Breast epithelium (tissue), 4 donors: ENCODE data around the gene THAP12. TPM values are rescaled to one million over a fixed set of nuclear protein-coding genes. Genes with fewer than 3 reads are reported as not detected.

Experiments
- DNase-seq, 2 donors: peaks; one replicate each; pipeline ENCODE4 v3.0.0-alpha.2; 2019; ENCODE audit warnings: low spot score in 2 of 2
- H3K27ac ChIP-seq, 2 donors: fragments of 200-600 bp; sonication (generic) in 1 of 2; one replicate each; pipeline ENCODE4 v1.5.1; 2016 to 2019; ENCODE audit warnings: mild to moderate bottlenecking in 1 of 2
- H3K27me3 ChIP-seq, 2 donors: fragments of 200-600 bp; sonication (generic) in 1 of 2; one replicate each; pipeline versions ENCODE4 v1.5.1 to v1.6.0; 2017 to 2019; ENCODE audit warnings: control low read depth in 1 of 2, mild to moderate bottlenecking in 1 of 2
- H3K36me3 ChIP-seq: fragments of 200-600 bp; one replicate; pipeline ENCODE4 v1.5.1; 2019
- H3K4me1 ChIP-seq, 2 donors: fragments of 200-600 bp; sonication (generic); one replicate each; pipeline ENCODE4 v1.5.1; 2016 to 2019; ENCODE audit warnings: control low read depth in 1 of 2
- H3K4me3 ChIP-seq, 3 donors: fragments of 200-600 bp; sonication (generic); 1 replicate in 2 of 3; 2 replicates in 1 of 3; pipeline ENCODE4 v1.5.1; 2016 to 2019; ENCODE audit warnings: mild to moderate bottlenecking in 3 of 3, moderate library complexity in 2 of 3
- H3K9me3 ChIP-seq, 2 donors: fragments of 200-600 bp; sonication (generic) in 1 of 2; one replicate each; pipeline ENCODE4 v1.5.1; 2016 to 2019; ENCODE audit warnings: control low read depth in 1 of 2
- POLR2A ChIP-seq: fragments of 450-650 bp; IDR thresholded peaks from one replicate; pipeline ENCODE4 v1.6.1; 2016; ENCODE audit warnings: antibody characterized with exemption, mild to moderate bottlenecking, moderate library complexity
- POLR2AphosphoS5 ChIP-seq, 3 donors: sonication (generic); formaldehyde crosslinking; IDR thresholded peaks; one replicate each; pipeline ENCODE4 v1.6.1; 2017; ENCODE audit warnings: antibody characterized with exemption in 3 of 3
- intact Hi-C: fragments of 100-400 bp; cut with DNase I; formaldehyde crosslinking; loops from one replicate; pipeline ENCODE4 v1.15.1; 2023; ENCODE audit warnings: low total_unique reads
- total RNA-seq, 3 donors: library from RNA; depleted of rRNA; stranded (reverse); fragments of >200 nt; gene quantifications; one replicate each; pipeline ENCODE4 v1.1.0, GENCODE V29; 2016
- TF ChIP-seq, protein P1 (sequence below), 3 donors: fragments of 450-650 bp; IDR thresholded peaks; one replicate each; pipeline ENCODE4 v1.5.1; 2016 to 2017; ENCODE audit warnings: antibody characterized with exemption in 3 of 3, mild to moderate bottlenecking in 3 of 3, moderate library complexity in 3 of 3

THAP12 gene
- total RNA-seq, 3 donors from 2014 or later = 42.3 to 49.9 (median 49.5) TPM

DNA sequence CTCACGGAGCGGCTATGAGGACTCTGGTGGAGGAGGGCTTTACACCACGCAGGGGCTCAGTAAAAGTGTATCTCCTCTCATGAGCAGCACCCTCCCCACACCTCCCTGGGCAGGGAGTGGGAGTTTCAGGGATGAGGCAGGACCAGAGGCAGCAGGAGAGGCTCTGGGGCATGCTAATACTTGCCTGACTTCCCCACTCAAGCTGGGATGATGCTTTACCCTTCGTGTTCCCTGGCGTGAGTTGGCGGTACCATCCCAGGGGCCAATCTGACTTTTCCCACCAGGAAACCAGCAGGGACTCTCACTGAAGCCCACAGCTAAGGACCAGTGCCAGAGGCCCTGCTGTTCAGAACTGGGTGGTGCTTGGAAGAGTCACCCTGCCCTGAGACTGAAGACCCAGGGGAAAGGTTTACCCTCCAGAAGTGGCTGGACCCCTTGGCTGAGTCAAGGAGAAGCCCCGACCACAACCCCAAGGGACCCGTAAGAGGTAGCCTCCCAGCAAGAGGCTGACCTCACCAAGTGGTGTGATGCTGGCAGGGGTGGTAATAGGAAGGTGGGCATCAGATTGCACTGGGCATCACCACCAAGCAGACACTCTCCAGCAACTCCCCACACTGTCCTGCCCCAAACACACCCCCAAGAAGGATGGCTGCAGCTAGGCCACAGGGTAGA lies 65.6 kb downstream of the THAP12 start:
- Histone ChIP-seq H3K4me3 (no peak overlapping the region), H3K27ac (no peak overlapping the region), H3K9me3 (no peaks in the 10 kb centered on the region), H3K4me1 (no peaks in the 10 kb centered on the region), H3K27me3 (peaks cover 0 to 4% of the 10 kb centered on the region in 2 donors), H3K36me3 (no peaks in the 10 kb centered on the region)
- no peak for DNase-seq
- TF ChIP-seq, protein P1, sequence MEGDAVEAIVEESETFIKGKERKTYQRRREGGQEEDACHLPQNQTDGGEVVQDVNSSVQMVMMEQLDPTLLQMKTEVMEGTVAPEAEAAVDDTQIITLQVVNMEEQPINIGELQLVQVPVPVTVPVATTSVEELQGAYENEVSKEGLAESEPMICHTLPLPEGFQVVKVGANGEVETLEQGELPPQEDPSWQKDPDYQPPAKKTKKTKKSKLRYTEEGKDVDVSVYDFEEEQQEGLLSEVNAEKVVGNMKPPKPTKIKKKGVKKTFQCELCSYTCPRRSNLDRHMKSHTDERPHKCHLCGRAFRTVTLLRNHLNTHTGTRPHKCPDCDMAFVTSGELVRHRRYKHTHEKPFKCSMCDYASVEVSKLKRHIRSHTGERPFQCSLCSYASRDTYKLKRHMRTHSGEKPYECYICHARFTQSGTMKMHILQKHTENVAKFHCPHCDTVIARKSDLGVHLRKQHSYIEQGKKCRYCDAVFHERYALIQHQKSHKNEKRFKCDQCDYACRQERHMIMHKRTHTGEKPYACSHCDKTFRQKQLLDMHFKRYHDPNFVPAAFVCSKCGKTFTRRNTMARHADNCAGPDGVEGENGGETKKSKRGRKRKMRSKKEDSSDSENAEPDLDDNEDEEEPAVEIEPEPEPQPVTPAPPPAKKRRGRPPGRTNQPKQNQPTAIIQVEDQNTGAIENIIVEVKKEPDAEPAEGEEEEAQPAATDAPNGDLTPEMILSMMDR (IDR thresholded peaks at IDR 0.05) = no peak
- TF ChIP-seq POLR2A (no peak), POLR2AphosphoS5 (IDR thresholded peaks at IDR 0.05) (no peak)
- intact Hi-C loops = no loop called here

DNA sequence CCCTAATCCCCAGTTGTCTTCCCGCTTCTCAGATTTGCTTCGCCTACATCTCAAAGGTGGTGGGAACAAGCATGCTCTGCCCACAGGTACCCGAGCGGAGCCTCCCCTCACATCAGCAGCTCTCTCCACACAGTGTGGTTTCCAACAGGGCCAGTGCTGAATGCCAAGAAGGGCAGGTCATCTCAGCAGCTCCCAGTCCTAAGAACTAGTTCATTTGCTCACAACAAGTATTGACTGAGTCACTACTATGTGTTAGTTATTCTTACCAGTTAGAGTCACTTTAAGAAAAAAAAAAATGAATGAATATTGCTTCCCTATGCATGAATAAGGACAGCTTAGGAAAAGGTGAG lies 66.2 kb downstream of the THAP12 start:
- no peak overlapping the region for H3K4me3 ChIP-seq
- H3K27ac ChIP-seq = no peak overlapping the region
- DNase-seq = no peak
- TF ChIP-seq, protein P1 (IDR thresholded peaks at IDR 0.05) = no peak
- no peaks in the 10 kb centered on the region for H3K9me3 ChIP-seq
- no peaks in the 10 kb centered on the region for H3K36me3 ChIP-seq
- no peaks in the 10 kb centered on the region for H3K4me1 ChIP-seq
- no peaks in the 10 kb centered on the region for H3K27me3 ChIP-seq
- intact Hi-C loops = no loop called here

DNA sequence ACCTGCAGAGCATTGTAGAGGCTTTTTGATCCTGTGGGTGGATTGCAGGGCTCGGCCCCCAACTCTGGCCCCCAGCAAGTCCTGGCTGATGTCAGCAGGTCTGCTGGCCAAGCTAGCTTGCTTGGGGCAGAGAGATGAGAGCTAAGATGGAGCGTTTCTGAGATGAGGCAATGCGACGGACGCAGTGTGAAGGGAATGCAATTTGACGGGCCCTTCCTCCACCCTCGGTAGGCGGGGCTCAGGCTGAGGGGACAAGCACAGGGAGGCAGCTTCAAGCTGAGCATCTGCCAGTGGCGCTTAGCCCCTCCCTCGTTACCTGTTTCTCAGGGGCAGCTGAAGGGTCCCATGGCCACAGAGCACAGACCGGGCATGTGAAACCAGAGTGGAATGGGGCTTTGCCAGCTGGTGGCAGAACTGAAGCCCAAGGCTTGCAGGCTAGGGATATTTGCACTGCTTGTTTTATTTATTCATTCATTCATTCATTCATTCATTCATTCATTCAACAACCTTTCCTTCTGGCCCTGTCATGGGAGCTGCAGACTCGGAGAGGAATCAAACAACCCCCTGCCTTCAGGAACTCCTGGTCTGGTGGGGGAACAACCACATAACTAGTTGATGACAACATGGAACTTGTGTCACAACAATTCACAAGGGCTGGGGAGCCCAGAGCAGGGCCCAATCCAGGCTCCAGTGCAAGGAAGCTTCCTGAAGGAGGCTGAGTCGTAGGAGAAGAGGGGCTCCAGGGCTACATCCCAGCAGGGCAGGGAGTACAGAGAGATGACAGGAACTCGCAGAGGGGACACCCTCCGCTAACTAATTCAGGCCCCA lies 66.8 kb downstream of the THAP12 start:
- Histone ChIP-seq H3K9me3 (no peaks in the 10 kb centered on the region), H3K36me3 (no peaks in the 10 kb centered on the region), H3K27ac (no peak overlapping the region), H3K27me3 (no peaks in the 10 kb centered on the region), H3K4me1 (no peaks in the 10 kb centered on the region), H3K4me3 (no peak overlapping the region)
- TF ChIP-seq, protein P1 (IDR thresholded peaks at IDR 0.05) = no peak
- TF ChIP-seq POLR2AphosphoS5 (IDR thresholded peaks at IDR 0.05) (no peak), POLR2A (no peak)
- no peak for DNase-seq
- intact Hi-C loops = no loop called here

DNA sequence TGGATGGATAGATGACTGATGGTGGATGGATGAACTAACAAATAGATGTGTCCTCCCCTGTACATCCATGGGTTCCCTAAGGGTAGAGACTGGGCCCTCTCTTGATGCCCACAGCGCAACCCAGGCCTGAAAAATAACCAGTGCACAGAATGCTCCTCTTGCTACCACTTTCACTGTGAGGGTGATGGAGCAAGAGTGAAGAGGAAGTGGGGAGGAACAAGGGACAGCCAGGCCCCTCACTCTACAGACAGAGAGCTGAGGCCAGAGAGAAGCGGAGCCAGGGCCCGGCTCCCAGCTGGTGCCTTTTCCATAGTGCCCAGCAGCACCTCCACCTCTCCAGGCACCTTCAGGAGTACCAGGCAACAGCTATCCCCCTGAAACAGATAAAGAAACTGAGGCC lies 67.7 kb downstream of the THAP12 start:
- H3K9me3 ChIP-seq = no peaks in the 10 kb centered on the region
- DNase-seq = no peak
- H3K4me3 ChIP-seq = no peak overlapping the region
- H3K4me1 ChIP-seq = no peaks in the 10 kb centered on the region
- no peak overlapping the region for H3K27ac ChIP-seq
- no peaks in the 10 kb centered on the region for H3K27me3 ChIP-seq
- H3K36me3 ChIP-seq = no peaks in the 10 kb centered on the region
- intact Hi-C loops = no loop called here
- TF ChIP-seq POLR2AphosphoS5 (IDR thresholded peaks at IDR 0.05) (no peak), POLR2A (no peak)
- TF ChIP-seq, protein P1 (IDR thresholded peaks at IDR 0.05) = no peak

DNA sequence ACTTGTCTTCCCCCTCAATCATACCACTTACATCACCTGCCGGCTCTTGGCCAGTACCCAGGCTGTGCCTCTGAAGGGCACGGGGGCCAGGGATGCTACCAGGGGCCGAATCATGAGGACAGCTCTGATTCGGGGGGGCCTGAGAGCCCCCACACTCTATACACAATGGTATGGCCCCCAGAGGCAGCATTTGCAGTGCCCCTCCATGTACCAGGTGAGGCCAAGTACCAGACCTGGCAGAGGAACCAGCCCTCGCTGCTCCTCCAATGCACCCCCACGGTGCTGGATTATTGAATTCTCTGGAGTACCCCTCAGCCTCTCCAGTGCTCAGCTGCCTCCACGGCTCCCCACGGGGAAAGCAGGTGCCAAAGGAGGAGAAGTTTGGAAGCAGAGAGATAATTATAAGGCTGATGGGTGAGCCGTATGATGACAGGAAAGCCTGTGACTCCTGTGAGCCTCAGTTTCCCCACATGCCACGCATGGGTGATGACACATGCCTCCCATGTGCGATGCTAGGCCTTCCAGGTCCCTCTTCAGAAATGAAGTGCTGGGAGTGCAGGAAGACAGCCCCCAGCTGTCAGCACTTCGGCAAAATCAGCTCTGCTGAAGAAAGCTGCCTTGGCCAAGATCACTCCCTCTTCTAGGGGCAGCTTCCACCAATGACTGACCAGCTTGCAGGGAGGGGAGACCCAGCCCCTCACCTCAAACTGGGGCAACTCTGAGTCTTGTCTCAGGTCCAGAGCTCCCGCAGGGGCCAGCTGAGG lies 69.9 kb downstream of the THAP12 start:
- no peak overlapping the region for H3K4me3 ChIP-seq
- H3K4me1 ChIP-seq = no peaks in the 10 kb centered on the region
- no peaks in the 10 kb centered on the region for H3K36me3 ChIP-seq
- intact Hi-C loops = no loop called here
- no peaks in the 10 kb centered on the region for H3K27me3 ChIP-seq
- TF ChIP-seq POLR2AphosphoS5 (IDR thresholded peaks at IDR 0.05) (no peak), POLR2A (no peak)
- TF ChIP-seq, protein P1 (IDR thresholded peaks at IDR 0.05) = no peak
- no peaks in the 10 kb centered on the region for H3K9me3 ChIP-seq
- no peak for DNase-seq
- no peak overlapping the region for H3K27ac ChIP-seq
